ENCODE measurements around the gene RAP2B.

The RAP2B gene

DNA sequence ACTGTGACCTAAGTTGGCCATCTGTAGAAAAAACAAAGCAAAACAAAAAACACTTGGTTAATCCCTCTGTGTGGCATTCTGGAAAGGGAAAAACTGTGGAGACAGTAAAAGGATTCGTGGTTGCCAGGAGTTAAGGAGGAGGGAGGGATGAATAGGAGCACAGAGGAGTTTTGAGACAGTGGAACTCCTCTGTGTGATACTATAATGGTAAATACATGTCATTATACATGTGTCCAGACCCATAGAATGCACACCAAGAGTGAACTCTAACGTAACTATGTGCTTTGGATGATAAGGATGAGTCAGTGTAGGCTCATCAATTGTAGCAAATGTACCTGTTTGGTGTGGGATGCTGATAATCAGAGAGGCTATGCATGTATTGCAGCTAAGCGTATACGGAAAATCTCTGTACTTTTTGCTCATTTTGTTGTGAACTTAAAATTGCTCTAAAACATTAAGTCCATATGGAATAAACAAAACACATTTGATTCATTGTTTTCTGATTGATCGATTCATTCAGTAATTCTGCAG, 33.4 kb downstream of the RAP2B start:
- no peak overlapping the region for H3K4me3 ChIP-seq (ENCODE audit: low read depth, low read length)
- TF ChIP-seq, protein P1, sequence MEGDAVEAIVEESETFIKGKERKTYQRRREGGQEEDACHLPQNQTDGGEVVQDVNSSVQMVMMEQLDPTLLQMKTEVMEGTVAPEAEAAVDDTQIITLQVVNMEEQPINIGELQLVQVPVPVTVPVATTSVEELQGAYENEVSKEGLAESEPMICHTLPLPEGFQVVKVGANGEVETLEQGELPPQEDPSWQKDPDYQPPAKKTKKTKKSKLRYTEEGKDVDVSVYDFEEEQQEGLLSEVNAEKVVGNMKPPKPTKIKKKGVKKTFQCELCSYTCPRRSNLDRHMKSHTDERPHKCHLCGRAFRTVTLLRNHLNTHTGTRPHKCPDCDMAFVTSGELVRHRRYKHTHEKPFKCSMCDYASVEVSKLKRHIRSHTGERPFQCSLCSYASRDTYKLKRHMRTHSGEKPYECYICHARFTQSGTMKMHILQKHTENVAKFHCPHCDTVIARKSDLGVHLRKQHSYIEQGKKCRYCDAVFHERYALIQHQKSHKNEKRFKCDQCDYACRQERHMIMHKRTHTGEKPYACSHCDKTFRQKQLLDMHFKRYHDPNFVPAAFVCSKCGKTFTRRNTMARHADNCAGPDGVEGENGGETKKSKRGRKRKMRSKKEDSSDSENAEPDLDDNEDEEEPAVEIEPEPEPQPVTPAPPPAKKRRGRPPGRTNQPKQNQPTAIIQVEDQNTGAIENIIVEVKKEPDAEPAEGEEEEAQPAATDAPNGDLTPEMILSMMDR (IDR thresholded peaks at IDR 0.05; ENCODE audit: borderline replicate concordance, insufficient read depth, low read depth, low read length) = no peak

DNA sequence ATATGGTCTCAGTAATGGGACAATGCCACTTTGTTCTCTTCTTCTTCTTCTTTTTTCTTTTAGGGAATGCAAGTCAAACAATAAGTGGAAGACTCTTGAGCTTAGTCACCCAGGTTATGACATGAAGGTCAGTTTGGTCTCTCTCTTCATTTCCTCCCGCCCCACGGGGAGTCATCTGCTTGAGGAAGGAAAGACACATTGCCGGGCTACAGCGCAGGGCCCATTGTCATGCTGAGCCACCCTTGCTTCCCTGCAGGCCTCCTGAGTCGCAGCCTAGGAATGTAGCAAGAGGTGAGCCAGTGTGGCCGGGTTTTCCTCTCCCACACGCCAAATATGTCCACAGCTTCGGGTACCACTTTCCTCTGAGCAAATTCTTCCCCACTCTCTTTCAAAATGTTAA, 47.6 kb downstream of the RAP2B start:
- TF ChIP-seq, protein P1 (IDR thresholded peaks at IDR 0.05; ENCODE audit: borderline replicate concordance, insufficient read depth, low read depth, low read length) = no peak
- no peak overlapping the region for H3K4me3 ChIP-seq (ENCODE audit: low read depth, low read length)

DNA sequence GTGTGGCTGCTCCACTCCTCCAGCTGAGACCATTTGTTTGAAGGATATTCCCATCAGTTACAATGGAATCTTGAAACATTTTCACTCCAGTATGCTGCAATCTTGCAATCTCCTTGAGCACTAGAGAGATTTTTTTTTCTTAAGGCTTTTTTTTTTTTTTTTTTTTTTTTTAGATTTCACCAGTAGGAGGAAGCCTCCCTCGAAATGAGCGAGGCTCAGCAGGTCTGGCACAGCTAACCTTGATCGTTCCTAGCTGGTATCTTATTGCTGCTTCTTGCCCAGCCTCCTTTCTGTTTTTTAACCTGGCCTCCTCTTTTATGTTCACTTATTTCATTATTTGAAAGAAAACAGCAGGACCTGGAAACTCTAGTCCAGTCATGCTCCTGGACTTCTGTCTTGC, 48.1 kb downstream of the RAP2B start:
- TF ChIP-seq, protein P1 (IDR thresholded peaks at IDR 0.05; ENCODE audit: borderline replicate concordance, insufficient read depth, low read depth, low read length) = no peak
- H3K4me3 ChIP-seq (ENCODE audit: low read depth, low read length) = no peak overlapping the region

DNA sequence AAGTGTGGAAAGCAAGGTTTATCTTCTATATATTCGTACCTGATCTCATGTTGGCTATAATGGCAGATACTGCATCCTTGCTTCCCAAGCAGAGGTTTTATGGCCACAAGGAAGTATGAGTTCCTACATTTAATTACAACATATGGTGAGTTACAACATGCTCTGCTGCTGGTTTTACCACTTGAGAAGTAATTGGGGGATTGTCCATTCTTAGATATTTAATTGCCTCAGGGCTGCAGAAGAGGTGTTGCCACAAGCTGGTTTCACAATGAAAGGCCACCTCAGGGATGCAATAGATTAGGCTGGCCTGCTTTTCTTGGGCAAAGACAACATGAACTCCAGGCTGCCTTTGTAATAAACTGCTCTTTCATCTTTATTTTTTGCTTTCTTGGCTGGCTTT, 48.6 kb downstream of the RAP2B start:
- TF ChIP-seq, protein P1 (IDR thresholded peaks at IDR 0.05; ENCODE audit: borderline replicate concordance, insufficient read depth, low read depth, low read length) = no peak
- H3K4me3 ChIP-seq (ENCODE audit: low read depth, low read length) = no peak overlapping the region

DNA sequence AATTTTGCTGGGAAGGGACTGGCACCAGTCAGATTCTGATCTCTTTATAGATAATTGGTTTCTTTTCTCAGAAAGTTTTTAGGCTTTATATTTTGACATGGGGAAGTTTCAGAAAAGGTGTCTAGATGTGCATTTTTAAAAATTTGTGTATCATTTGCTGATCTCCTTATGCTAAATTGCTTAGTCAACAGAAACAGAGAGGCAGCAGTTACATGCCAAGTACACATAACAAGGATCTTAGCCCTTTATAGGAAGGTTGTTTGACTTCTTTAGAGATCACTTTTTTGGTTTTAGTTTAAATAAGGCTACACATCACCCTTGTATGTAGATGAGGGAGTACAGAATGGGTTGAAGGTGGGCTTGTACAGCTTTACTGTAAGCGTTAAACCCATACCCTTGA, 53.5 kb downstream of the RAP2B start:
- no peak overlapping the region for H3K4me3 ChIP-seq (ENCODE audit: low read depth, low read length)
- TF ChIP-seq, protein P1 (IDR thresholded peaks at IDR 0.05; ENCODE audit: borderline replicate concordance, insufficient read depth, low read depth, low read length) = no peak

DNA sequence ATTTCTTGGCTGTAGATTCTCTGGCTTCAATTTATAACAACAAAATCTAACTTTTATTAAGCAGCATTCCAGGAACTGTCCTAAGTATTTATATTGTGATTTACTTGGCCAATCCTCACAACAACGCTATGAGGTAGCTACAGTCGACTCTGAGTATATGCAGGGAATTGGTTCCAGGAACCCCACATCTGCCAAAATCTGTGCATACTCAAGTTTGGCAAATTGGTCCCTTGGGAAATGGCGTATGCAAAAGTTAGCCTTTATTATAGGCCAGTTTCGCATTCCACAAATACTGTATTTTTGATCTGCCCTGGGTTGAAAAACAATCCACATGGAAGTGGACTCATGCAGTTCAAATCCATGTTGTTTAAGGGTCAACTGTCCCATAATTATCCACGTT, 53.9 kb downstream of the RAP2B start:
- no peak overlapping the region for H3K4me3 ChIP-seq (ENCODE audit: low read depth, low read length)
- TF ChIP-seq, protein P1 (IDR thresholded peaks at IDR 0.05; ENCODE audit: borderline replicate concordance, insufficient read depth, low read depth, low read length) = no peak

DNA sequence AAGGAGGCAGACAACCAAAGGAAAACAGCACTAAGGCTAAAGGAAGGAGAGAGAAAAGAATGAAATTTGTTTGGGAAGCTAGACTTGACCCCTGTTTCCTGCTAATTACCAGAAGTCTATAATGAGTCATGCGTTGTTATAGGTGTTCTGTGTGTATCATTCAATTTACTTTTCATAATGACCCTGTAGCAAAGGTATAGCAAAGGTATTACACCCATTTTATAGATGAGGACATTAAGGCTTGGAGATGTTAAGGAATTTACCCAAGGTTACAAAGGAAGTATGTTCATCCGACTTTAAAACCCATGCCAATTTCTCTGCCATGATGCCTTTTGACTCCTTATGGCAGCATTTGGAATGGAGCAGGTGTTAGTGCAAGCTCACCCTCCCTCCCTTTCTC, 54.9 kb downstream of the RAP2B start:
- TF ChIP-seq, protein P1 (IDR thresholded peaks at IDR 0.05; ENCODE audit: borderline replicate concordance, insufficient read depth, low read depth, low read length) = no peak
- no peak overlapping the region for H3K4me3 ChIP-seq (ENCODE audit: low read depth, low read length)

All from GM12875 (cell line).